Smooth muscle cell of the brain vasculature (primary cell): ENCODE results near the gene FAM193B.

Source experiments
- DNase-seq: peaks from one replicate; pipeline ENCODE4 v3.0.0-alpha.2; 2012; ENCODE audit warnings: low read depth, low spot score

Gene FAM193B

DNA sequence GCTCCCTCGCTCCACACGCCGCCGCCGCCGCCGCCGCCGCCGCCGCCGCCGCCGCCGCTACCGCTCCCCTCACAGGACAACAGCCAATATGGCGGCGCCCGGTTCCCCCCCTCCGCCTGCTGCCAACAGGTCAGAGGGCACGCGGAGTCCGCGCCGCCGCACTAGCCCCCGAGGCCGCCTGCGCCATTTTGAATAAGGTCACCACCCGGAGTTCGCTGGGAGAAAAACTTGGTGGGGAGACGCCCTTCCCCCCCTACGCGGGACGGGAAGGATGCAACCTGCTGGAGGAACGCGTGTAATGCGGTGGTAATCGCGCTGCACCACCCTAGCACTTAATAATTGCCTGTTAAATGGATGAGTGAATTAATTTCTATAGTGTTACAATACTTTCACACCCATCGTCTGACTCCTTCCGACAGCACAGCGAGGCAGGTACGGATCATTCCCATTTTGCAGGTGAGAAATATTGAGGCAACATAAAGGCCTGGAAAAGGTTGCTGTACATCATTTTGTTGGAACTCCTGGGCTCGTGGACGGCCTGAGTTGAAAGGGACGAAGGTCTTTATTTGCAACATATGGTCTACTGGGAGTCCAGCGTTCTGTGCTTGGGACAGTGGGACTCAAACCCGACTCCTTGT, at the start of gene FAM193B:
Gene FAM193B (minus strand): TSS at position 90 of the 638 bp plus-strand sequence. CDS start 105 bp downstream, outside the sequence.
- peak; percentile 80 for DNase-seq

DNA sequence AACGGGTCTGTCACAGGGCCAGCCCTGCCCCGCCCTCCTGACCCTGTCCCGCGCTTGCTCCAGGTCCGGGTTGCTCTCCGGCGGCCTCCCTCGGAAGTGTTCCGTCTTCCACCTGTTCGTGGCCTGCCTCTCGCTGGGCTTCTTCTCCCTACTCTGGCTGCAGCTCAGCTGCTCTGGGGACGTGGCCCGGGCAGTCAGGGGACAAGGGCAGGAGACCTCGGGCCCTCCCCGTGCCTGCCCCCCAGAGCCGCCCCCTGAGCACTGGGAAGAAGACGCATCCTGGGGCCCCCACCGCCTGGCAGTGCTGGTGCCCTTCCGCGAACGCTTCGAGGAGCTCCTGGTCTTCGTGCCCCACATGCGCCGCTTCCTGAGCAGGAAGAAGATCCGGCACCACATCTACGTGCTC, 49.8 kb upstream of the FAM193B start:
- no peak for DNase-seq

DNA sequence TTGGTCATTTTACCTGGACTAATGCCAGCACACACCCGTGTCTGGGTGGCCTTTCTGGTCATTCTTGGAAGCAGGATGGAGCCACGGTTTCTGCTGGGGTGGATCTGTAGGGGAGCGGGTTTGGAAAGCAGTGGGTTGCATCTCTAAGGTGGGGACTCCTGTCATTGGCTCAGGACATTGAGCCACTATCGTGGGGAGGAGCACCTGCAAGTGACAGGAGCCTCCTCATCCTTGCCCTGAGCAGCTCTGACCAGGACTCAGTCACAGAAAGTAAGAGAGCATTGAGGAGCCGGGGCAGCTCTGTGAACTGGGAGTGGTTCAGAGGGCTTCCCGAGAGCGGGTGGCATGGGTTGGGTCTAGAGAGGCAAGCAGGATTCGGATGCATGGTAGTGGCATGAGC, 49.3 kb upstream of the FAM193B start:
- DNase-seq = no peak

DNA sequence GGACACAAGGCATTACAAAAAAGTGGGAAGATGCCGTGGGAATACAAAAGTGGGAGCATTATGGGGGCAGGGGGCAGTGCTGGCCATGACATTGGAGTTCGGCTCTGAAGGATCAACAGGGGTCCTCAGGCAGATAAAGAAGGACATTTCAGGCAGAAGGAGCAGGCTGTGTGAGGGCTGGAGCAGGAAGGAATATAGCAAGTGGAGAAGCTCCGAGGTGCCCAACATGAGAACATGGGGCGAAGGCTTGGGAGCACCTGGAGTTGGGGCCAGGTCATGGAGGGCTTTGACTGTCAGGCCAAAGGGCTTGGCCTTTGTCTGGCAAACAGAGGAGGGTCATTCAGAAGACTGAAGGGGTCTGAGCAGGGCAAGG, 48.1 kb upstream of the FAM193B start:
- DNase-seq = no peak

DNA sequence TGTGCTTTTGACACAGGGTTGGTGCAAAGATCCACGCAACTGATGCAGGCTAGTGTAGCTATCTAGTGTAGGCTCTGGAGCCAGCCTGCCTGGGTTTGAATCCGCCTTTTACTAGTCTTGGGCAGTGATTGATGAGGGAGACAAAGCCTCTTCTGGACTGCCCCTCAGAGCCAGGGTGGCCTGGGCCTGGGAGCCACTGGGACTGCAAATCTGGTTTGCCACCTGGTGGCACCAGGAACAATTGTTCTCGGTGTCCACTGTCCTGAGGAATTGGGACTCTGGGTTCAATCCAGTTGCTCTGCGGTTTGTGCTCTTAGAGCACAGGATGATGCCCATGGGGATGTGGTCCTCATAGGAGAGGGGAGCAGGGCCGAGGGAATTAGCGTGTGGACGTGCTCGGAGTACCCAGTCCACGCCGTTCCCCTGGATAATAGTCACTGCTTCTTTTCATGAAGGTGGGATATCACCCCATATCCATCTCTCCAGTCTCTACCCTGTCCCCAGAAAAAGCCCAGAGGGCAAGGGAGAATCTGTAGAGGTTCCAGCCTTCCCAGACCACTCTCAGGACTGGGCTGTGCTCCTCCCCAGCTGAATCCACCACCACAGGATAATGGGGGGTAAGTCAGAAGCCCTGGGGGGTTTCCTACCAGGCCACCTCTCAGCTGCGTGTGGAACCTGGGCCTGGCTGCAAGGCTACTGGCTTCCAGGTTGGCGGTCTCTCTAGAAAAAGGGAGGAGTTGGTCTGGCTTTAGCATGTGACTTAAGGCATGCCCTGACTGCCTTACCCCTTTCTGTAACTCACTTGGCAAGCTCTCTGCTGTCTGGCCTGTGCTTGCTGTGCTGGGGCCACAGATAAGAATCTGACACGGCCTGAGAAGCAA, 47.5 kb upstream of the FAM193B start:
- no peak for DNase-seq

DNA sequence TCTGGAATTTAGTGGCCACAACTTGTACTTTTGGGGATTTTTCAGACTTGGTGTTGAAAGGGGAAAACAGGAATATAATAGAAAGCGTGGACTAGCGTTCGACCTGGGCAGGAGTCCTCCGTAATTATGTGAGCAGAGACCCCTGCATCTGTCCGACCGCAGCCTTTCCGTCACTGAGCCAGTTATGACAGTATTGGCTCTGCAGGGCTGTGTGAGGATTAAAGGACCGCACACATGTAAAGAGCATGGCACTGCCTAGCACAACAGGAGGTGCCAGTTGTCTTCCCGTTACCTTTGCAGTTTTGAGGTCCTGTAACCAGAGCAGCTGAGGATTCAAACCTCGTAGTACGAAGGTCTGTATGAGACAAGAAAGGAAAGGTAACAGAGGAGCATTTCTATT, 46.8 kb upstream of the FAM193B start:
- no peak for DNase-seq

DNA sequence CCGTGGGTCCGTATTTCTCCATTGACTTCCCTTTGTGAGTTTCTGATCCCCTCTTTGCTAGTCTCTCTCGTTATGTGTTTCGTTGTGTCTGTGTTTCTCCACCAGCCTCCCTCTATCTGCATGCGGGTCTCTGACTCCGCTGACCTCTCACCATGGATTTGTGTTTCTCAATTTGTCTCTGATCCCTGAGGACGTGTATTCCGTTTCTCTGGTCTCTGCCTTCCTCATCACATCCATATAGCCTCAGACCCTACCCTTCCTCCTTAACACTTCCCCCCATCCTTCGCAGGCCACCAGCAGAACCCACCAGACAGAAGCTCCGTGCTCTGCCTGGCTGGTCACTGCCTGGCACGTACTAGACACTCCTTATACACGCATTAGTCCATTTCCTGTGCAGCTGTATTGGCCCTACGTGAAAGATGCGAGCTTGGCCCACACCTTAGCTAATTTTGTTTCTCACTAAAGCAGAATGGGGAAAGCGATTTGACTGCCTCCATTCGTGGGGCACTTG, 46.2 kb upstream of the FAM193B start:
- no peak for DNase-seq

DNA sequence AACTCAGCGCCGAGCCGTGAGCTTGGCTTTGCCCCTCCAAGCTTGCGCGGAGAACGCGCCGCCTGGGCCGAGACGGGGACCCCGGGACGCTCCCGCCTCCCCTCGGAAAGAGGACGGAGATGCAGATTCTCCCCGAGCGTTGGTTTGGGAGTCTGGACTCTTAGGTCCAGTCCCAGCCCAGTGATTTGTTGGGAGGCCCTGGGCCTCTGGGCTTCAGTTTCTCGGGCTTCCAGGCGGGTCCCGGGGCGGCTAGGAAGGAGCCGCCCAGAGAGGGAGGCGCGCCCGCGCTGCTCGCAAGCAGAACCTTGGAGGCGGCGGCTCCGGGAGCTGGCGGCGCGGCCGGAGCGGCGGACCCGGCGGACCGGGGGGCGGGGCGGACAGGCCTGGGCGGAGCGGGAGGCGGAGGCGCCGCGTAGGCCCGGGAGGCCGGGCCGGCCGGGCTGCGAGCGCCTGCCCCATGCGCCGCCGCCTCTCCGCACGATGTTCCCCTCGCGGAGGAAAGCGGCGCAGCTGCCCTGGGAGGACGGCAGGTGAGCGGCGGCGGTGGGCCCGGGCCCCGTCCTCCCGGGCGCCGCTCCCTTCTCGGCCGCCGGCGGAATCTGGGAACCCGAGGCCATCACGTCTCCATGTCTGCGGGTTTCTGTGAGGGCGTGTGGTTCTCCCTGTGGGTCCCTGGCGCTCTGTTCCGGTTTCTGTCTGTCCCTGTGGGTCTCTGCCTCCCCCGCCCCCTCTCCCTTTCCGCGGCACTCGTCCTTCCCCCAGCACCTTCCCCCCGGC, 45.6 kb upstream of the FAM193B start, which contains the start of gene B4GALT7:
Gene B4GALT7 (plus strand): TSS at position 402 of the 777 bp plus-strand sequence. CDS start 79 bp downstream, at position 481.
- peak; percentile 46 for DNase-seq

DNA sequence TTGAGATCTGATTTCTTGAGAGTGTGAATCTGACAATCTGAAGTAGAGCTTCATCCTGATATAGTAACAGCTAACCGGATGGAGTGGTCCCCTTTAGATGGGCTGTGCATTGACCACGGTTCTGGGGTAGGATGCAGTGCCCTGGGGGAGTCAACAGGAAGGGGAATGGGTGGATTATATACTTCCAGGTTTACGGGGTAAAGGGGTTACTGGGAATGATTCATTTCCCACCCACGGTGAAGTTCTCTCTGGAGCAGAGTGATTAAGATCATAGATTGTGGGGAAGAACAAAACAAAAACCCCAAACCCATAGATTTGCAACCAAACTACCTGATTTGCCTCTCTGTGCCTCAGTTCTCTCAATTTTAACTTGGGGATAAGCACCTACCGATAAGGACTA, 44.1 kb upstream of the FAM193B start:
- DNase-seq = no peak

DNA sequence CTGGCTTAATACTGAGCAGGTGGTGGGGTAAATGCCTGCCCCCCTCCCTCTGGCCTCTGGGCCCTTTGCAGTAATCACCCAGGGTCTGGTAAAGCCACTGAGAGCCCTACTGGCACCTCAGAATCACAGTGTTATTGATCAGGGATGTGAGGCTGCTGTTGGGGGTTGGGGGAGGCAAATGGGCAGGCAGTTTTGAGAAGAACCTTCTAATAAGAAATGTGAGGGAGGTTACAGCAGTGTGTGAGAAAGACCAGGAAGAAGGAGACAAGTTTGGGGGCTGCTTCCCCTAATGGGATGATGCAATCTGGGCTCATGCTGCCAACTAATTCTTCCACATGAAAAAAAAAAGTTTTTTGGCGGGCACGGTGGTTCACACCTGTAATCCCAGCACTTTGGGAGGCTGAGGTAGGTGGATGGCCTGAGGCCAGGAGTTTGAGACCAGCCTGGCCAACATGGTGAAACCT, 42.4 kb upstream of the FAM193B start:
- no peak for DNase-seq

DNA sequence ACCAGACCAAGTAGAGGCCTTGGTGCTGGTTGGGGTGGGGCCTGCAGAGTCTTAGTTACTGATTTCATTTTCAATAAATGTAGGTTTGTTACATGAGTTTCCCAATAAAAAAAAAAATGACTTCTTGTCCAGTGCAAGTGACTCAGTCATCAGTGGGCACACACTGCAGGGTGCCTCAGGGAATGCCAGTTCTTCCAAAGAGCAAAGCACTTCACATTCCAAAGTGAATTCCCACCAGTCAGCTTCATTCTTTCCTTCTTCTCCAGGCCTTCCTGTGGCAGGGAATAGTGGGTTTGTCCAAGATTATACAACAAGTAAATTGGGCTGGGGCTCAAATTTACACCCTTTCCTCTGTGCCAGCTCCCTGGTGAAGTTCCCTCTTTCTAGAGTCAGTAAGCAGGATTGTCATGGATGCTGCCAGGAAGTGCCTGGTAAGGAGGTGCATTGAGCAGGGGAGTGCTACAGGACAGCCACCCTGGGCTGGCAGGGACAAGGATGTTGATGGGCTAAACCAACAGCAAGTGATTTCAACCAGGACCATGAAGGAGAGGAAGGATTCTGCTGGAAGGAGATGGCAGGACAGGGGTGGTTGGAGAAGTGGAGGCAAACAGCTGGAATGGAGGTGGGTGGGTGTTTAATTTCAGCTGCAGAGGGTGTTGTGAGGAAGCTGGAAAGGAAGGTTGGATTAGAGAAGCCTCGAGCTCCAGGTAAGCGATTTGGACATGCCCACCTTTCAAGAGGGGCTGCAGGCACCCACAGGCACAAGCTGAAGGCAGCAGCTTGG, 41.8 kb upstream of the FAM193B start:
- no peak for DNase-seq

DNA sequence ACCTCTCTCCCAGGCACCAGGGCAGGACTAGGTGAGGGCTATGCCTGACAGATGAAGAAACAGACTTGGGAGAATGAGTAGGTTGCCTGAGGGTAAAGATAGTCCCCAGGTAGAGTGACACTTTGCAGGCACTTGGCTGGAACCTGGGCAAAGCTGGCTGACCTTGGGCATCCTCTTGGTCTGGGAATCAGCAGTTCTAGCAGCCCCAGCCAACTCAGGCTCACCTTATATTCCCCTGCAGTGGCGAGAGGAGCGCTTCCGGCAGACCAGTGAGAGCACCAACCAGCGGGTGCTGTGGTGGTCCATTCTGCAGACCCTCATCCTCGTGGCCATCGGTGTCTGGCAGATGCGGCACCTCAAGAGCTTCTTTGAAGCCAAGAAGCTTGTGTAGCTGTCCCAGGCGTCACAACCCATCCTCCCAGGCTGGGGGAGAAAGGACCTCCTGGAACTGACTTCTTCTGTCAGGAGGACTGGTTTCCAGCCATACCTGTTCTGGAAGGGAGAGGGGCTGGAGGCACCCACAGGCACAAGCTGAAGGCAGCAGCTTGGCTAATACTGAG, 40.7 kb upstream of the FAM193B start:
- no peak for DNase-seq

DNA sequence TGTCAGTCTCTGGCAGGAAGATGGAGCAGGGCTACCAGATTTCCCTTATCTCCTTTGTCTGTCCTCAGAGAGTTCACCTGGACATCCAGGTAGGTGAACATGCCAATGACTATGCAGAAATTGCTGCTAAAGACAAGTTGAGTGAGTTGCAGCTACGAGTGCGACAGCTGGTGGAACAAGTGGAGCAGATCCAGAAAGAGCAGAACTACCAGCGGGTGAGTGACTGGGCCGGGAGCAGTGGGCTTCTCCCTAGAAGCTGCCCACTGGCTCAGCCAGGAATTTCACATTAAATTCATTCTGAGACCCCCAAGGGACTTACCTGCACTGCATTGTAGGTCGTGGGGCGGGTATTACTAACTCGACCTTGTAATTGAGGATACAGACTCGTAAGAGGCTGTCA, 39.7 kb upstream of the FAM193B start:
- no peak for DNase-seq

DNA sequence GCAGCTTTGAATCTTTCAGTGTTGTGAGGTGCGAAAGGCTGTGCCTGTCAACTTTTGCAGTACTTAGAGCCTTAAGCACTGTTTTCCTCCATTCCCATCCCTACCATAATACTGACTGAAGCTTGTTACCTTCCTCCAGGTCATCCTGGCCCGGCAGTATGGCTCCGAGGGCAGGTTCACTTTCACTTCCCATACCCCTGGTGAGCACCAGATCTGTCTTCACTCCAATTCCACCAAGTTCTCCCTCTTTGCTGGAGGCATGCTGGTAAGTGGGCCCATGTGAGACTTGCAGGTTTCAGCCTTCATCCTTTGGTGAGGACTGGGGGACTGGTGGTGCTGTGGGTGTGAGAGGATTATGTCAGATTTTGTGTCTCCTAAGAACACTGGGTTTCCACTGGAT, 39.1 kb upstream of the FAM193B start:
- DNase-seq = no peak

DNA sequence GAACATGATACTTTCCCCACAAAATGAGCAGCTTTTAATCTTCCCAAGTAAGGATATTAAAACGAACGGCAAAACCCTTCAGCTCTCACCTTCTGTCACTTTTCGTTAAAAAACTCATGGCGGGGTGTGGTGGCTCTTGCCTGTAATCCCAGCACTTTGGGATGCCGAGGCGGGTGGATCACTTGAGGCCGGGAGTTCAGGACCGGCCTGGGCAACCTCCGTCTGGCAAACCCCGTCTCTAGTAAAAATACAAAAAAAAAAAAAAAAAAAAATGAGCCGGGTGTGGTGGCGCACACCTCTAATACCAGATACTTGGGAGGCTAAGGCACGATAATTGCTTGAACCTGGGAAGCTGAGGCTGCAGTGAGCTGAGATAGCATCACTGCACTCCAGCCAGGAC, 38.5 kb upstream of the FAM193B start:
- DNase-seq = no peak

DNA sequence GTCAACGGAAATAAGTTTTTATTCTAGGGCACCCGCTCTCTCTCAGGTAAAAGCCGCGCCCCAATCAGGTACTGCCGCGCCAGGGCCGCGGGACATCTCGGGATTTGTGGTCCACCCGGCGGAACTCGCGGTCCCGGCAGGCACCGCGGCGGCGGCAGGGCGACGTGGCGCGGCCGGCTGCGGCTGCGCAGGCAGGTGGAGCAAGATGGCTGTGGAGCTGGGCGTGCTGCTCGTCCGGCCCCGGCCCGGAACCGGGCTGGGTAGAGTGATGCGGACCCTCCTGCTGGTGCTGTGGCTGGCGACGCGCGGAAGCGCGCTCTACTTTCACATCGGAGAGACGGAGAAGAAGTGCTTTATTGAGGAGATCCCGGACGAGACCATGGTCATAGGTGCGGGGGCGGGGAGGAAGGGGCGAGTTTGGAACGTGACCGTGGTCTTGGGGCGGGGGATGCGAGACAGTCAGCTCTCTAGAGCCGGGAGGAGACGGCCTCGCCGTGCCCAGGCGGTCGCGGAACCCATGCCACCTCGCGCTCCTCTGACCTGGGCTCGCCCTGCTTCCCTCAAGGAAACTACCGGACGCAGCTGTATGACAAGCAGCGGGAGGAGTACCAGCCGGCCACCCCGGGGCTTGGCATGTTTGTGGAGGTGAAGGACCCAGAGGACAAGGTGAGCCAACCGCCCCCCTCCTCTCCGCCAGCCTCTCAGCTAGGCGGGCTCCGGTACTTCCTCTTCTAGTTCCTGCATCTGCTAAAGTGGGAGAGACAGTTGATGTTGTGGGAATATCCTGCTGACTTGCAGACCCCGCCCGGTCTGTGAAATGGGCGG, 37.9 kb upstream of the FAM193B start, which contains the start of gene TMED9:
Gene TMED9 (plus strand): TSS at position 194 of the 825 bp plus-strand sequence. CDS start 12 bp downstream, at position 206.
- DNase-seq = peak; percentile 54

DNA sequence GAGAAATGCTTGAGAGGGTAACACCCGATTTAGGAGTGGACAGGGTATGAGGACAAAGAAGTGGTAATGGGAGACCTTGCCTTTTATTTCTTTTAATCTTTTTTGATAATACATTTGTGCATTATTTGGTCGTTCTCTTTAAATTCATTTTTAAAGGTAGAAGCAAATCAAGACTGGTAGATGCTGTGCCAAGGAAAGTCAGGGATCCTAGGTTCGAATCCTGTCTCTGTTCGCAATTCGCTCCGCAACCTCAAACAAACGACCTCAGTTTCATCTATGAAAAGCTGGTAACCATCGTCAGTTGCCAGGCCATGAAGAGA, 37.3 kb upstream of the FAM193B start:
- no peak for DNase-seq

DNA sequence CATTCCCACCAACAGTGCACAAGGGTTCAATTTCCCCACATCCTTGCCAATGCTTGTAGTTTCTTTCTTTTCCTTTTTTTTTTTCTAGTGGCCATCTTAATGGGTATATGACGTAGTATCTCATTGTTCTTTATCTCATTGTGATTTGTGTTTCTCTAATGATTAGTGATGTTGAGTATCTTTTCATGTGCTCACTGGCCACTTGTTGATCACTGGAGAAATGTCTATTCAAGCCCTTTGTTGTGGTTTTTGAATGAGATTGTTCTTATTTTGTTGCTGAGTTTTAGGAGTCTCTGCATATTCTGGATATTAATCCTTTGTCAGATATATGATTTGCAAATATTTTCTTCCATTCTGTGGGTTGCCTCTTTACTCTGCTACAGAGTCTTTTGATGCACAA, 36.0 kb upstream of the FAM193B start:
- no peak for DNase-seq

DNA sequence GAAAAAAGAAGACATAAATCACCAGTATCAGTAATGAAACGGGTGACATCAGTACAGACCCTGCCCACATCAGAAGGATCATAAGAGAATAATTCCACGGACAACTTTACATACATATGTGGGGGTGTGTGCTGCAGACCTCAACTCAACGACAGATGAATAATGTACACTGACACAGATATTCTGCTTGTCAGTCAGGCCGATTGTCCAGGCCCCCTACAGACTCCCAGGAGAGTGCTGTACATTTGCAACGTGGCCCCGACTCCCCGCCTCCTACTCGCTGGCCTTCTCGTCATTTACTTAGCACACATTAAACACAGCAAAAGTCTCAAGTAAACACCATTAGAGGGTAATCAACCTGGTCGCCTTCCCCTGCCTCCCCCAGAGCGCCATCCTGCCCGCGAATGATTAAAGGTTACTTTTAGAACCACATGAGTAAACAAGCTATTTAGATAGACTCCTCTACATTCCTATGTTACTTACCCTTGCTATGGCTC, 34.1 kb upstream of the FAM193B start:
- no peak for DNase-seq

DNA sequence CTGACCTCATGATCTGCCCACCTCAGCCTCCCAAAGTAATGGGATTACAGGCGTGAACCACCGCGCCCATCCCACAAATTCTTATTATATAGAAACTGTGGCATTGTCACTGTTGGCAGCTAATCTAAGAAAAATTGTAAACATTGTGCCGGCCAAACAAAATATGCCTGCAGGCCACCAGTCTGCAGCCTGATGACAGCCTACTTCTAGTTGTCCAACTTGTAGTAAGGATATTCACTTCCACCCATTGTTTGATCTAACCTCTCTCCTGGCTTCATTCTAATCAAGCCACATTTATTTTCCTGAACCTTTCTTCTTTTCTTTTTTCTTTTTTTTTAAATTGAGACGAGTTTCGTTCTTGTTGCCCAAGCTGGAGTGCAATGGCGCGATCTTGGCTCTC, 24.0 kb upstream of the FAM193B start:
- DNase-seq = no peak
